A673 (cell line): ENCODE results near the gene TIMM10. TPM values are rescaled to one million over a fixed set of nuclear protein-coding genes. Genes with fewer than 3 reads are reported as not detected.

Experiments
- BruUV-seq: library from RNA; stranded (reverse); fragments of 400-500 nt; replicated peaks from 2 replicates; lab custom pipeline; 2021; lab: Mats Ljungman, UMichigan
- CTCF ChIA-PET: fragments of 300-600 bp; sonication (Branson Sonifier 250); formaldehyde crosslinking; loops from one replicate; lab custom pipeline; 2022; ENCODE audit warnings: antibody characterized with exemption; lab: Charles Lee
- POLR2A ChIA-PET: fragments of 300-600 bp; sonication (Branson Sonifier 250); formaldehyde crosslinking; loops from one replicate; lab custom pipeline; 2022; ENCODE audit warnings: antibody characterized with exemption; ENCODE audit not compliant: low non-redundant PET; lab: Charles Lee
- DNase-seq: peaks from one replicate; pipeline ENCODE4 v3.0.0-alpha.2; 2015; ENCODE audit warnings: low spot score
- H3K27ac ChIP-seq: fragments of 200-600 bp; sonication (generic); 2 replicates; pipeline ENCODE4 v1.5.1; 2016; ENCODE audit warnings: mixed run types, low read depth, mild to moderate bottlenecking, mixed read lengths, antibody characterized with exemption, low read length; ENCODE audit not compliant: poor library complexity, severe bottlenecking
- H3K27me3 ChIP-seq: fragments of 200-600 bp; sonication (generic); replicated peaks from 2 replicates; pipeline ENCODE4 v1.6.1; 2017; ENCODE audit warnings: mixed run types, low read depth, mild to moderate bottlenecking, mixed read lengths, antibody characterized with exemption, low read length; ENCODE audit not compliant: insufficient read depth, poor library complexity
- H3K36me3 ChIP-seq: fragments of 200-600 bp; sonication (generic); 2 replicates; pipeline ENCODE4 v1.6.1; 2016; ENCODE audit warnings: mixed run types, mild to moderate bottlenecking, mixed read lengths, antibody characterized with exemption, low read length; ENCODE audit not compliant: insufficient read depth, poor library complexity, severe bottlenecking
- H3K4me1 ChIP-seq: fragments of 200-600 bp; sonication (generic); 2 replicates; pipeline ENCODE4 v1.6.1; 2017; ENCODE audit warnings: mixed run types, mild to moderate bottlenecking, mixed read lengths, antibody characterized with exemption, low read length; ENCODE audit not compliant: insufficient read depth, poor library complexity, severe bottlenecking
- H3K4me3 ChIP-seq: fragments of 200-600 bp; sonication (generic); 2 replicates; pipeline ENCODE4 v1.5.1; 2016; ENCODE audit warnings: low read depth, mixed run types, mild to moderate bottlenecking, mixed read lengths, low read length; ENCODE audit not compliant: poor library complexity, severe bottlenecking
- H3K9me3 ChIP-seq: fragments of 200-600 bp; sonication (generic); 2 replicates; pipeline ENCODE4 v1.6.1; 2016; ENCODE audit warnings: mixed run types, low read depth, mild to moderate bottlenecking, mixed read lengths, antibody characterized with exemption, low read length; ENCODE audit not compliant: poor library complexity, severe bottlenecking
- CTCF ChIP-seq: fragments of 300-800, 200-600 bp; sonication (generic); conservative IDR thresholded peaks from 2 replicates; pipeline ENCODE4 v1.5.1; 2017; ENCODE audit warnings: low read depth, mild to moderate bottlenecking, antibody characterized with exemption, low read length, moderate library complexity, mixed read lengths
- EZH2 ChIP-seq: fragments of 200-600 bp; sonication (generic); IDR thresholded peaks from 2 replicates; pipeline ENCODE4 v1.6.1; 2017; ENCODE audit warnings: borderline replicate concordance, low read depth, mild to moderate bottlenecking, mixed read lengths, antibody characterized with exemption, low read length; ENCODE audit not compliant: poor library complexity, severe bottlenecking
- intact Hi-C: fragments of 100-400 bp; cut with micrococcal nuclease; formaldehyde crosslinking; loops from one replicate; pipeline ENCODE4 v1.10.0; 2022; ENCODE audit not compliant: unreplicated experiment
- total RNA-seq: library from RNA; stranded (reverse); gene quantifications from 2 replicates; pipeline ENCODE4 v1.2.3, GENCODE V29; 2021

Gene TIMM10
- total RNA-seq, 1 experiment from 2014 or later: 176 TPM

DNA sequence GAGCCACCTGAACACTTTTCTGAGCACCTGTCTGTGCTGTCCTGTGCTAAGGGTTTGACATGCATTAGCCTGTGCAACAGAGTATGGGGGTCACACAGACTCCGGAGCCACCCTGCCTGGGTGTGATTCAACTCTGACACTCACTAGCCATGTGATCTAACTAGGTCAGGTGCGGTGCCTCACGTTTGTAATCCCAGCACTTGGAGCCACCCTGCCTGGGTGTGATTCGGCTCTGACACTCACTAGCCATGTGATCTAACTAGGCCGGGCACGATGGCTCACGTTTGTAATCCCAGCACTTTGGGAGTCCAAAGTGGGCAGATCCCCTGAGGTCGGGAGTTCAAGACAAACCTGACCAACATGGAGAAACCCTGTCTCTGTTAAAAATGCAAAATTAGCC lies 25.5 kb upstream of the TIMM10 start:
- ChIA-PET CTCF (no interaction called here), POLR2A (no interaction called here)
- no peak for DNase-seq
- H3K36me3 ChIP-seq: no peaks in the 10 kb centered on the region
- H3K4me1 ChIP-seq: no peaks in the 10 kb centered on the region
- TF ChIP-seq CTCF (no peak), EZH2 (no peak)
- no peaks in the 10 kb centered on the region for H3K9me3 ChIP-seq
- H3K27me3 ChIP-seq: no peaks in the 10 kb centered on the region
- intact Hi-C loops: no loop called here
- H3K27ac ChIP-seq: no peak overlapping the region
- no TSS peak for BruUV-seq
- no peak overlapping the region for H3K4me3 ChIP-seq

DNA sequence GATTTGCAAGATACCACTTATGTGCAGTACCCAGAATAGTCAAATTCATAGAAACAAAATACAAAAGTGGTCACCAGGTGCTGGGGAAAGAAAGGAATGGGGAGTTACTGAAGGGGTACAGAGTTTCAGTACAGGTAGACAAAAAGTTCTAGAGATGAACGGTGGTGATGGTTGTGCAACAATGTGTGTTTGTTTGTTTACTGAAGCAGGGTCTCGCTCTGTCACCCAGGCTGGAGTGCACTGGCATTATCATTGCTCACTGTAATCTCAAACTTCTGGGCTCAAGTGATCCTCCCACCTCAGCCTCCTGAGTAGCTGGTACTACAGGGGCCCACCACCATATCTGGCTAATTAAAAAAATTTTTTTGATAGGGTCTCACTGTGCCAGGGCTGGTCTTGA lies 24.8 kb upstream of the TIMM10 start:
- TF ChIP-seq EZH2 (no peak), CTCF (no peak)
- intact Hi-C loops: no loop called here
- CTCF ChIA-PET: no interaction called here

GRCh38 chr11:57552479-57552878 lies 21.9 kb upstream of the TIMM10 start:
- Histone ChIP-seq H3K4me3 (no peak overlapping the region), H3K27me3 (no peaks in the 10 kb centered on the region), H3K9me3 (no peaks in the 10 kb centered on the region), H3K27ac (no peak overlapping the region), H3K4me1 (no peaks in the 10 kb centered on the region), H3K36me3 (no peaks in the 10 kb centered on the region)
- no peak for TF ChIP-seq EZH2
- no peak for TF ChIP-seq CTCF
- POLR2A ChIA-PET: no interaction called here
- CTCF ChIA-PET: no interaction called here
- intact Hi-C loops: no loop called here
- no TSS peak for BruUV-seq
- no peak for DNase-seq

More for the DNA sequence above, 24.8 kb upstream of the TIMM10 start:
- Histone ChIP-seq H3K4me3 (no peak overlapping the region), H3K36me3 (no peaks in the 10 kb centered on the region), H3K27me3 (no peaks in the 10 kb centered on the region), H3K4me1 (no peaks in the 10 kb centered on the region), H3K9me3 (no peaks in the 10 kb centered on the region), H3K27ac (no peak overlapping the region)
- POLR2A ChIA-PET: no interaction called here
- no TSS peak for BruUV-seq
- no peak for DNase-seq
